ENCODE data around the gene IER5L.

GRCh38 chr9:129173296-129174101 lies 4.6 kb downstream of the IER5L start:
- TF ChIP-seq, protein P1, sequence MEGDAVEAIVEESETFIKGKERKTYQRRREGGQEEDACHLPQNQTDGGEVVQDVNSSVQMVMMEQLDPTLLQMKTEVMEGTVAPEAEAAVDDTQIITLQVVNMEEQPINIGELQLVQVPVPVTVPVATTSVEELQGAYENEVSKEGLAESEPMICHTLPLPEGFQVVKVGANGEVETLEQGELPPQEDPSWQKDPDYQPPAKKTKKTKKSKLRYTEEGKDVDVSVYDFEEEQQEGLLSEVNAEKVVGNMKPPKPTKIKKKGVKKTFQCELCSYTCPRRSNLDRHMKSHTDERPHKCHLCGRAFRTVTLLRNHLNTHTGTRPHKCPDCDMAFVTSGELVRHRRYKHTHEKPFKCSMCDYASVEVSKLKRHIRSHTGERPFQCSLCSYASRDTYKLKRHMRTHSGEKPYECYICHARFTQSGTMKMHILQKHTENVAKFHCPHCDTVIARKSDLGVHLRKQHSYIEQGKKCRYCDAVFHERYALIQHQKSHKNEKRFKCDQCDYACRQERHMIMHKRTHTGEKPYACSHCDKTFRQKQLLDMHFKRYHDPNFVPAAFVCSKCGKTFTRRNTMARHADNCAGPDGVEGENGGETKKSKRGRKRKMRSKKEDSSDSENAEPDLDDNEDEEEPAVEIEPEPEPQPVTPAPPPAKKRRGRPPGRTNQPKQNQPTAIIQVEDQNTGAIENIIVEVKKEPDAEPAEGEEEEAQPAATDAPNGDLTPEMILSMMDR (IDR thresholded peaks at IDR 0.05): no peak
- no peak for TF ChIP-seq POLR2A (IDR thresholded peaks at IDR 0.05)
- no peak for TF ChIP-seq EP300 (IDR thresholded peaks at IDR 0.05)

All from ovary (tissue), 3 donors.